ENCODE measurements around the gene EFEMP1.

GRCh38 chr2:55891671-55892094 is 31.9 kb downstream of the EFEMP1 start:
- TF ChIP-seq GATA2 (IDR thresholded peaks at IDR 0.05; ENCODE audit: low read depth, low read length) (no peak), GATA3 (IDR thresholded peaks at IDR 0.05; ENCODE audit: low read depth, low read length) (no peak)
